AG08395 (cell line): ENCODE results near the gene SLC40A1.

Experiments used
- DNase-seq: peaks from one replicate; pipeline ENCODE4 v3.0.0; 2012; ENCODE audit warnings: mixed read lengths, low spot score

SLC40A1 gene

GRCh38 chr2:189538402-189538801 lies 42.2 kb downstream of the SLC40A1 start:
- no peak for DNase-seq

GRCh38 chr2:189536830-189537229 lies 43.8 kb downstream of the SLC40A1 start:
- DNase-seq: no peak

- peak; percentile 83 for DNase-seq
These were observed 45.4 kb downstream of the SLC40A1 start for GRCh38 chr2:189534854-189535832.

- no peak for DNase-seq
These were observed 47.1 kb downstream of the SLC40A1 start for GRCh38 chr2:189533288-189534035.

DNA sequence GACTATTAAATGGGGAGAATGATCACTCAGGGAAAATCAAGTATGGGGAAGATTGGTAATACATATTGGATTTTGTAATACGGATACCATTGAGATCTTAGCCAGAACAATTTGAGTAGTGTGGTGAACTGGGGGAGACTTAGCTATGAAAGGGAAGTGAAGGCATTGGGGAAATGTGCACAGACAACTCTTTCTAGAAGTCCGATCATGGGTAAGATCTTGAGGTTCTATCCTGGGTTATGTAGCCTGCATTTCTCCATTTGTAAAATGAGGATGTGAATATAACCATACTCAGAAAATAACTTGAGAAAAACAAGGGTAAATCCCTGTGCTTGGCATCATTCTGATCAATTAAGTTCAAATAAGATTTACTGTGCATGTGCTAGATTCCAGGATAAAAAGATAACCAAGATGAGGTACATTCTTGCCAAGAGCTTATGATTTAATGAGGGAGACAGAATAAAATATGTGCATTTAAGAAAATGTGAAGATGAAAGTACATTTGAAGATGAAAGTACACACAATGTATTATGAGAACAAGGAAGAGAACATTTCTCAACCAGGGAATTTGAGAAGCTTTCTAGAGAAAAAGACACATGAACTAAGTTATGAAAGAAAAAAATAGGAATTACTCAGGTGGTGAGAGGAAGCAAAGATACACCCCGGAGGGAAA lies 49.5 kb downstream of the SLC40A1 start:
- DNase-seq: no peak

GRCh38 chr2:189528617-189529016 lies 52.0 kb downstream of the SLC40A1 start:
- no peak for DNase-seq

DNA sequence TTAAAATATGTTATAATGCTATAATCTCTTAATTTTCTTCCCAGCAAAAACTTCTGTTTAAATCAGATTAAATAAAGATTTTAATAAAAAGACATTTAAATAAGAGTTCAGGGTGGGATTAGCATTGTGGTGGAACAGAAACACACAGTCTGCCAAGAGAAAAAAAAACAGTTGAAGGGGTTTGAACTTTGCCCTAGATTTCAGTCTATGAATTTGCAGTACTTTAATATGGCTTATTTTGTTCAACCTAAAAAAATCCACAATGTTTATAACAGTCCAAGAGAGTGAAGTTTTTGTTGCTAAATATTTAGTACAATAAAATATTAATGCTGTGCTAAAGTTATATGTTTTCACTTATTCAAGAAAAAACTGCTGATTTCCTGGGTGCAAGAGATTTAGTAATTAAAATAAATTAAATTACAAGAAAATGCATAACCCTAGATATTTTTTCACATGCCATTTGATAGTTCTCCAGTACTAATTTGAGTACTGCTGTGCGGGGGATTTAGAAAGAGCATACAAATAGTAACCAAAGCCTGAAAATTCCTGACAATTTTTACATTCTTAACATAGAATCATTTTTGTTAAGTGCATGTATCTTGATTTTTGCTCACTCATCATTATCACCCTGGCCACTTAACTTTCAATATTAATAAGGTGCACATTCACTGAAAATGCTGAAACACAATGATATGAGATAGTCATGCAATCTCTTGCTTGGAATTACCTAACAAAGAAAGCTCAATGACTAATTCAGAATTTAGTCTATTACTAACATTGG lies 52.6 kb downstream of the SLC40A1 start:
- DNase-seq: no peak

GRCh38 chr2:189527041-189527750 lies 53.4 kb downstream of the SLC40A1 start:
- no peak for DNase-seq

GRCh38 chr2:189526241-189526640 lies 54.3 kb downstream of the SLC40A1 start:
- no peak for DNase-seq

GRCh38 chr2:189524746-189525145 lies 55.8 kb downstream of the SLC40A1 start:
- DNase-seq: no peak

DNA sequence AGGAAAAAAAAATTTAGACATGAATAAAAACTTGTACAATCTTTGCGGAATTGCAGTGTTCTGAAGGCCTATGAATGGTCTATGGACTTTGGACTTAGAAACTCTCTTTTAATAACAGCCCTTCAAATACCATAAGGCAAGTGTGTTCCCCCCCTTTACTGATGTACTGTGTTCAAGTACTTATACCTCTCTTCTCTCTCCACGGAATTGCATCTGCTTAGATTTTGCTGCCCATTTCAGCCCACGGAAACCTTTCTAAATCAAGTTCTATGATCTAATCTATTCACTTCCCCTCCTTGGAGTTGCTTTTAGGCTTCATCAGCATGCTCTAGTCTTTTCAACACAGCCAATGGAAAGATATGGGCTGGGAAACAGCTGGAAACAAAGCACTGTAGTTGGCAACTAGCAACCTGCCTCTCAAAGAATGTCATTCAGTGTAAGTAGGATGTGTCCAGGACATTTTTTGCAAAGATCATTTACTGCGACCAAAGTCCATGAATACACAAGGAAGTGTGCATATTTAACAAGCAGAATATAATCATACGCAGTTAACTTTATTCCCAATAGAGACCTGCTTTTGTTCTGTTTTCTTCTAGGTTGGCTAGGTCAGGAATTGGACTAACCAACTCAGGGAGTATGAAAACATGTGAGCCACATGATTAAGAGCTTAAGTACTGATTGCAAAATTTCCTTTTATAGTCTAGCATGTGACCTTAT lies 58.0 kb downstream of the SLC40A1 start:
- no peak for DNase-seq

DNA sequence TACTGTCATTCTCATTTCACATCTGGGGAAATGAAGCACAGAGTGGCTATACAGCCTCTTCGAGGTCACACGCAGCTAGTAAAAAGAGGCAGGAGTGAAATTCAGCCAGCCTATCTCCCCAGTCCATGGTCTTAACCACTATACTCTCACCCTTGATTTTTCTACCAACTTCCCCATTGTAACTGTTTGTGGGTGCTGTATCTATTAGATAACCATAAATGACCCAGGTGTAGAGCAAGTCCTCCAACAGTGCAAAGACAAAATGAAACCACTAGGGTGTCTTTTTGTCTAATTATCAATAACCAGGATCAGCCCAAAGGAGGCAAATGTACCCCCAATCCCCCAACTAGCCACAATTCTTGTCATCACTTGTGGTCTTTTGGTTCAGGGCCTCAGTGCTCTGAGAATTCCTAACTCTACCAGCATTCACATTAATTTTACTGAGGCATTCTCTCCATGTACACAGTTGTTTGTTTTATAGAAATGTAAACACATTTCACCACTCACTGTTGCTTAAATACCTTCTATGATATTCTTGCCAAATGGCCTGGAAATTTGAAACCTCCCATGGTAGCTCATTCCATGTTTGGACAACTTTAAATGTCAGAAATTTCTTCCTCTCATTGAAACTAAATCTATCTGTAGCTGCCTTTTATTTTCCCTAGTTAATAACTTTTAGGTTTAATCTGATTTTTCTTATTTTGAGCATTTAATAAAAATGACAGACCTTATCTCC lies 58.7 kb downstream of the SLC40A1 start:
- DNase-seq: no peak

- DNase-seq: no peak
These were observed 60.8 kb downstream of the SLC40A1 start for GRCh38 chr2:189519631-189520387.

GRCh38 chr2:189517847-189518535 lies 62.6 kb downstream of the SLC40A1 start:
- DNase-seq: no peak

DNA sequence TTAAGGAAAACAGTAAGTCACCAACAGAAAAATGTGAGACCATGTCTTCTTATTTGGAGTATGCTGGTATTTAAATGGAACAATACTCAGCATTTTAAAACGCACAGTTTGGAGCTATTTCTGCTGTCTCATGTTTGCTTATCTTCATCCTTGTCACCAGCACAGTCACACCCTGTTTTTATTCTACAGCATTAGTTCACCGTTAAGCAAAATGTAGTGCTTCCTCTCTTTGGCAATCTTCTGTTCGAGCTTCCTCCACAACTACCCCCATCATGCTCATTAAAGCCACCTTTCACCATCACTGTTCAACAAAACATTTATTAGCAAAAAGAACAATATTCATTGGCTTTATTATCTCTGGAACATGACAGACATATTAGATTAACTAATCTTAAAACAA lies 64.0 kb downstream of the SLC40A1 start:
- DNase-seq: no peak

- peak; percentile 39 for DNase-seq
These were observed 65.3 kb downstream of the SLC40A1 start for GRCh38 chr2:189515264-189515663.

DNA sequence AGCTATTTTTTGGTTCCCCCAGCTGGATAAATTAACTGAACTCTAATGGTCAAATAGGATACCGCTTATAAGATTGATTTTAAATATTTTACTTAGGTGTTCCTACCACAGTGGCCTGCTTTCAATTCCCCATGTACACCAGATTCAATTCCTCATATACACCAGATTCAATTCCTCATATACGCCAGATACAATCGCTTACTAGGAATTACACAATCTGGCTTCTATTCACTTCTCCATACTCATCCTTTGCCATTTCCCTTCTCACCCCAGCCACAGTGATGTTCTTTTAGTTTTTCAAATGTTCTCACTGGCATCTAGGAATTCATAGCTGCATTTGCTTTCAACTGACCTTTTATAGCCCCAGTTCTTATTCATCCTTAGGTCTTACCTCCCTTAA lies 66.5 kb downstream of the SLC40A1 start:
- DNase-seq: no peak

DNA sequence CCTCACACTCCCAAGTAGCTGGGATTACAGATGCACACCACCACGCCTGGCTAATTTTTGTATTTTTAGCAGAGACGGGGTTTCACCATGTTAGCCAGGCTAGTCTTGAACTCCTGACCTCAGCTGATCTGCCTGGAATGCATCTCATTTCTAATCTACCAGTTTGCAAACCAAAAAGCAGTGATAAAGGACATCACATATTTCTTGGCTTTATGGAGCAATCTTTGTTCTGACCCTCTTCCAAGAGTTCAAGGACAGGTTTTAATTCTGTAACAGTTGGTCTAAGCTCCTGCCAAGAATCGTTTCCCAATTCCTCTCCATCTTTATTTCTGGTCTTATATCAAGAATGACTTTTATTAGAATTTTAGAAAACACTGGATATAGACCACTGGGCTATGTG lies 67.7 kb downstream of the SLC40A1 start:
- DNase-seq: no peak
